Ishikawa (cell line): Measurements from ENCODE around the gene UQCC5.

Source experiments
- CEBPB ChIP-seq: IDR thresholded peaks from 2 replicates; pipeline ENCODE4 v1.6.1; 2012
- EP300 ChIP-seq: IDR thresholded peaks from 2 replicates; pipeline ENCODE4 v1.6.1; 2012; ENCODE audit warnings: borderline replicate concordance
- RAD21 ChIP-seq: IDR thresholded peaks from 2 replicates; pipeline ENCODE4 v1.6.1; 2012; ENCODE audit warnings: low read depth
- REST ChIP-seq: IDR thresholded peaks from 2 replicates; pipeline ENCODE4 v1.6.1; 2012; ENCODE audit warnings: low read depth, mild to moderate bottlenecking
- TCF12 ChIP-seq: IDR thresholded peaks from 2 replicates; pipeline ENCODE4 v1.6.1; 2012; ENCODE audit warnings: low read depth

- no peak for TF ChIP-seq REST
- no peak for TF ChIP-seq RAD21
- TF ChIP-seq EP300, result no peak
- no peak for TF ChIP-seq TCF12
- TF ChIP-seq CEBPB, result no peak
Observed at GRCh38 chr3:52512105-52512504, 24.3 kb upstream of the UQCC5 start.
